WTC11 (cell line): ENCODE results near the gene WDR27. TPM values are rescaled to one million over a fixed set of nuclear protein-coding genes. Genes with fewer than 3 reads are reported as not detected.

Source experiments
- ATAC-seq: fragments of 200-7000 bp; cut with Tn5 transposase; 2 replicates; pipeline ENCODE4 v1.10.0; 2021; ENCODE audit warnings: mild to moderate bottlenecking, moderate library complexity
- CTCF ChIA-PET: fragments of 300-600 bp; sonication (Branson Sonifier 250); formaldehyde crosslinking; loops from one replicate; lab custom pipeline; 2021; ENCODE audit warnings: antibody characterized with exemption; lab: Charles Lee
- POLR2A ChIA-PET: fragments of 350-600 bp; sonication (Branson Sonifier 250); formaldehyde crosslinking; loops from one replicate; lab custom pipeline; 2021; ENCODE audit warnings: antibody characterized with exemption; lab: Charles Lee
- DNase-seq: peaks from one replicate; pipeline ENCODE4 v3.0.0; 2021; ENCODE audit warnings: low spot score
- H3K27ac Mint-ChIP-seq: 2 replicates; pipeline ENCODE4 v1.8.0; 2021; ENCODE audit warnings: mixed read lengths
- H3K27me3 Mint-ChIP-seq: 2 replicates; pipeline ENCODE4 v1.8.0; 2021; ENCODE audit warnings: low read depth, mild to moderate bottlenecking, moderate library complexity, mixed read lengths
- H3K36me3 Mint-ChIP-seq: 2 replicates; pipeline ENCODE4 v1.8.0; 2021; ENCODE audit warnings: mixed read lengths
- H3K4me1 Mint-ChIP-seq: 2 replicates; pipeline ENCODE4 v1.8.0; 2022; ENCODE audit warnings: mixed read lengths
- H3K4me3 Mint-ChIP-seq: 2 replicates; pipeline ENCODE4 v1.8.0; 2021; ENCODE audit warnings: mild to moderate bottlenecking, moderate library complexity, mixed read lengths
- H3K9me3 Mint-ChIP-seq: 2 replicates; pipeline ENCODE4 v1.8.0; 2021; ENCODE audit warnings: mixed read lengths
- ATF6 ChIP-seq: sonication (generic); formaldehyde crosslinking; IDR thresholded peaks from 2 replicates; pipeline ENCODE4 v1.8.1; 2023; ENCODE audit warnings: mild to moderate bottlenecking, missing genetic modification reagents
- ETV6 ChIP-seq: sonication (generic); formaldehyde crosslinking; IDR thresholded peaks from 2 replicates; pipeline ENCODE4 v1.8.1; 2022; ENCODE audit warnings: mild to moderate bottlenecking, missing genetic modification reagents
- FOXP1 ChIP-seq: sonication (generic); formaldehyde crosslinking; IDR thresholded peaks from 2 replicates; pipeline ENCODE4 v1.8.0; 2022; ENCODE audit warnings: missing genetic modification reagents, mild to moderate bottlenecking, moderate library complexity, borderline replicate concordance
- HMGXB4 ChIP-seq: sonication (generic); formaldehyde crosslinking; IDR thresholded peaks from 2 replicates; pipeline ENCODE4 v1.8.1; 2023; ENCODE audit warnings: mild to moderate bottlenecking, moderate library complexity, missing genetic modification reagents
- IRF1 ChIP-seq: sonication (generic); formaldehyde crosslinking; IDR thresholded peaks from 2 replicates; pipeline ENCODE4 v1.8.0; 2023; ENCODE audit warnings: missing genetic modification reagents
- IRF2 ChIP-seq: sonication (generic); formaldehyde crosslinking; IDR thresholded peaks from 2 replicates; pipeline ENCODE4 v1.8.0; 2022; ENCODE audit warnings: low read depth, missing genetic modification reagents, borderline replicate concordance
- KAT7 ChIP-seq: sonication (generic); formaldehyde crosslinking; IDR thresholded peaks from 2 replicates; pipeline ENCODE4 v1.8.1; 2023; ENCODE audit warnings: missing genetic modification reagents, mild to moderate bottlenecking, borderline replicate concordance
- NFYB ChIP-seq: sonication (generic); formaldehyde crosslinking; conservative IDR thresholded peaks from 2 replicates; pipeline ENCODE4 v1.8.0; 2022; ENCODE audit warnings: low read depth, missing genetic modification reagents
- ZNF532 ChIP-seq: fragments of 250-450 bp; sonication (Bioruptor Pico); IDR thresholded peaks from 2 replicates; pipeline ENCODE4 v1.9.0; 2021; ENCODE audit warnings: mild to moderate bottlenecking, borderline replicate concordance
- total RNA-seq: library from RNA; stranded (reverse); gene quantifications from 3 replicates; pipeline ENCODE4 v1.2.3, GENCODE V29; 2021

WDR27 gene
- total RNA-seq, 1 experiment from 2014 or later: 126 TPM

- CTCF ChIA-PET: no interaction called here
Measured at GRCh38 chr6:169491482-169491881, 210.3 kb downstream of the WDR27 start.

More at GRCh38 chr6:169491482-169491881, 210.3 kb downstream of the WDR27 start:
- Mint-ChIP-seq H3K27me3 (no peaks in the 10 kb centered on the region), H3K36me3 (no peaks in the 10 kb centered on the region), H3K4me1 (no peaks in the 10 kb centered on the region), H3K4me3 (no peak overlapping the region), H3K27ac (no peak overlapping the region), H3K9me3 (no peaks in the 10 kb centered on the region)
- TF ChIP-seq IRF2 (no peak), NFYB (no peak), ZNF532 (CRISPR knock-in tag) (no peak), ETV6 (CRISPR knock-in tag) (no peak), FOXP1 (no peak), KAT7 (CRISPR knock-in tag) (no peak), HMGXB4 (CRISPR knock-in tag) (no peak), IRF1 (CRISPR knock-in tag) (no peak), ATF6 (no peak)
- DNase-seq: no peak
- POLR2A ChIA-PET: no interaction called here
- ATAC-seq: no peak
